ENCODE data around the gene ITGAX.
"Not testable (repeated sequence)": the region's sequence is repeated elsewhere in the genome, so short reads cannot be mapped to it uniquely, and the experiment has no call there.

ITGAX gene

GRCh38 chr16:31412750-31413149, 57.8 kb downstream of the ITGAX start:
- no peak for DNase-seq

- DNase-seq: no peak
These were observed 58.4 kb downstream of the ITGAX start for GRCh38 chr16:31413381-31413780.

GRCh38 chr16:31413943-31414342, 59.0 kb downstream of the ITGAX start:
- no peak for DNase-seq

- DNase-seq: no peak
These were observed 59.7 kb downstream of the ITGAX start for GRCh38 chr16:31414706-31415105.

GRCh38 chr16:31416371-31416770, 61.4 kb downstream of the ITGAX start:
- DNase-seq: no peak

- DNase-seq: not testable (repeated sequence)
These were observed 62.1 kb downstream of the ITGAX start for GRCh38 chr16:31417036-31417435.

GRCh38 chr16:31417916-31418315, 62.9 kb downstream of the ITGAX start:
- no peak for DNase-seq

GRCh38 chr16:31420037-31420436, 65.1 kb downstream of the ITGAX start:
- no peak for DNase-seq

- no peak for DNase-seq
These were observed 66.6 kb downstream of the ITGAX start for GRCh38 chr16:31421587-31421986.

GRCh38 chr16:31423241-31423640, 68.3 kb downstream of the ITGAX start:
- DNase-seq: no peak

- no peak for DNase-seq
These were observed 68.8 kb downstream of the ITGAX start for GRCh38 chr16:31423801-31424200.

- DNase-seq: peak; percentile 55
These were observed 72.7 kb downstream of the ITGAX start for GRCh38 chr16:31427441-31428278.

- DNase-seq: no peak
These were observed 73.3 kb downstream of the ITGAX start, which contains the start of gene COX6A2 for GRCh38 chr16:31428279-31428597. Gene COX6A2 (minus strand): TSS chr16:31428360. CDS start chr16:31428325, 35 bp downstream.

GRCh38 chr16:31428638-31429247, 73.8 kb downstream of the ITGAX start:
- DNase-seq: no peak

GRCh38 chr16:31429314-31429713, 74.3 kb downstream of the ITGAX start:
- no peak for DNase-seq

GRCh38 chr16:31429796-31430195, 74.8 kb downstream of the ITGAX start:
- no peak for DNase-seq

GRCh38 chr16:31430380-31431052, 75.5 kb downstream of the ITGAX start:
- DNase-seq: no peak

Data from midbrain (tissue), 1 donor.